ENCODE results near the gene SDE2.

DNA sequence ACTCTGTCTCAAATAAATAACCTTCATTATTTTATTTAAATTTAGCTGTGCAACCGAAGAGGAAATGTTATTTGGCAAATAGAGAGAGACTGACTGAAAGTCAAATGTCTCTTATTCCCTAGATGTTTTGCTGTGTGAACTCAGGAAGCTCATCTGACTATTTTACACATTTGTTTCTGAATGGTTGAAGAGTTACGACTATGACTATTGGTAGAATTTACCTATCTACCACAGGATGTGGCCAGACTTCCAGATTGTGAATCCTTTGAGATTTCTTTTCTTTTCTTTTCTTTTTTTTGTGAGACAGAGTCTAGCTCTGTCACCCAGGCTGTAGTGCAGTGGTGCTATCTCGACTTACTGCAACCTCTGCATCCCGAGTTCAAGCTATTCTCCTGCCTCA is 5.3 kb upstream of the SDE2 start:
- TF ChIP-seq RAD21 (IDR thresholded peaks at IDR 0.05; ENCODE audit: insufficient read depth, low read depth, low read length) (no peak), PAX8 (IDR thresholded peaks at IDR 0.05) (no peak), CTCF (IDR thresholded peaks at IDR 0.05 in 2 of 3, conservative IDR thresholded peaks at IDR 0.05 in 1 of 3; ENCODE audit: control insufficient read depth in 2 of 3, extremely low read depth in 1 of 3, insufficient read depth in 1 of 3, low read depth in 3 of 3, low read length in 3 of 3) (no peak), USF2 (IDR thresholded peaks at IDR 0.05; ENCODE audit: borderline replicate concordance, low read depth, low read length) (no peak), CHD4 (IDR thresholded peaks at IDR 0.05) (no peak), TCF7 (IDR thresholded peaks at IDR 0.05; ENCODE audit: borderline replicate concordance) (no peak), EZH2 (IDR thresholded peaks at IDR 0.05; ENCODE audit: borderline replicate concordance, control insufficient read depth, low read depth, low read length) (no peak), RCOR1 (conservative IDR thresholded peaks at IDR 0.05; ENCODE audit: low read depth, low read length) (no peak)
